HL-60 (cell line): ENCODE results near the gene MED13L.

Experiments
- DNase-seq, 2 experiments: peaks; one replicate each; pipeline ENCODE4 v3.0.0-alpha.2; 2010 to 2020; ENCODE audit warnings: low read depth in 1 of 2, low spot score in 1 of 2
- H3K27ac ChIP-seq: fragments of 250-450 bp; sonication (Bioruptor Pico); replicated peaks from 2 replicates; pipeline ENCODE4 v1.5.1; 2020; ENCODE audit warnings: mild to moderate bottlenecking, moderate library complexity
- H3K27me3 ChIP-seq: fragments of 250-450 bp; sonication (Bioruptor Pico); 2 replicates; pipeline ENCODE4 v1.5.1; 2021; ENCODE audit warnings: mild to moderate bottlenecking, moderate library complexity; ENCODE audit not compliant: insufficient read depth, poor library complexity, severe bottlenecking
- H3K4me3 ChIP-seq: replicated peaks from 2 replicates; pipeline ENCODE4 v1.5.1; 2011; ENCODE audit warnings: mild to moderate bottlenecking, control low read depth, low read length; ENCODE audit not compliant: insufficient read depth
- GABPA ChIP-seq: IDR thresholded peaks from 2 replicates; pipeline ENCODE4 v1.6.1; 2012; ENCODE audit warnings: low read depth
- POLR2AphosphoS5 ChIP-seq: IDR thresholded peaks from 2 replicates; pipeline ENCODE4 v1.6.1; 2012; ENCODE audit warnings: low read depth
- SPI1 ChIP-seq: IDR thresholded peaks from 2 replicates; pipeline ENCODE4 v1.6.1; 2012; ENCODE audit warnings: low read depth, mild to moderate bottlenecking, borderline replicate concordance
- TF ChIP-seq, protein P1 (sequence below): IDR thresholded peaks from 2 replicates; pipeline ENCODE4 v1.6.1; 2012; ENCODE audit warnings: low read depth; ENCODE audit not compliant: insufficient replicate concordance
- TF ChIP-seq, protein P2 (sequence below): IDR thresholded peaks from one replicate; pipeline ENCODE4 v1.5.1; 2011; ENCODE audit warnings: low read length, control low read depth, inconsistent platforms; ENCODE audit not compliant: insufficient read depth

Gene MED13L

GRCh38 chr12:116068853-116069252 is 208.6 kb downstream of the MED13L start:
- no peaks in the 10 kb centered on the region for H3K27me3 ChIP-seq
- DNase-seq, result no peak
- H3K4me3 ChIP-seq, result no peak overlapping the region
- H3K27ac ChIP-seq, result no peak overlapping the region
- TF ChIP-seq, protein P1, sequence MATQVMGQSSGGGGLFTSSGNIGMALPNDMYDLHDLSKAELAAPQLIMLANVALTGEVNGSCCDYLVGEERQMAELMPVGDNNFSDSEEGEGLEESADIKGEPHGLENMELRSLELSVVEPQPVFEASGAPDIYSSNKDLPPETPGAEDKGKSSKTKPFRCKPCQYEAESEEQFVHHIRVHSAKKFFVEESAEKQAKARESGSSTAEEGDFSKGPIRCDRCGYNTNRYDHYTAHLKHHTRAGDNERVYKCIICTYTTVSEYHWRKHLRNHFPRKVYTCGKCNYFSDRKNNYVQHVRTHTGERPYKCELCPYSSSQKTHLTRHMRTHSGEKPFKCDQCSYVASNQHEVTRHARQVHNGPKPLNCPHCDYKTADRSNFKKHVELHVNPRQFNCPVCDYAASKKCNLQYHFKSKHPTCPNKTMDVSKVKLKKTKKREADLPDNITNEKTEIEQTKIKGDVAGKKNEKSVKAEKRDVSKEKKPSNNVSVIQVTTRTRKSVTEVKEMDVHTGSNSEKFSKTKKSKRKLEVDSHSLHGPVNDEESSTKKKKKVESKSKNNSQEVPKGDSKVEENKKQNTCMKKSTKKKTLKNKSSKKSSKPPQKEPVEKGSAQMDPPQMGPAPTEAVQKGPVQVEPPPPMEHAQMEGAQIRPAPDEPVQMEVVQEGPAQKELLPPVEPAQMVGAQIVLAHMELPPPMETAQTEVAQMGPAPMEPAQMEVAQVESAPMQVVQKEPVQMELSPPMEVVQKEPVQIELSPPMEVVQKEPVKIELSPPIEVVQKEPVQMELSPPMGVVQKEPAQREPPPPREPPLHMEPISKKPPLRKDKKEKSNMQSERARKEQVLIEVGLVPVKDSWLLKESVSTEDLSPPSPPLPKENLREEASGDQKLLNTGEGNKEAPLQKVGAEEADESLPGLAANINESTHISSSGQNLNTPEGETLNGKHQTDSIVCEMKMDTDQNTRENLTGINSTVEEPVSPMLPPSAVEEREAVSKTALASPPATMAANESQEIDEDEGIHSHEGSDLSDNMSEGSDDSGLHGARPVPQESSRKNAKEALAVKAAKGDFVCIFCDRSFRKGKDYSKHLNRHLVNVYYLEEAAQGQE, result no peak
- TF ChIP-seq SPI1 (no peak), POLR2AphosphoS5 (no peak), GABPA (no peak)
- TF ChIP-seq, protein P2, sequence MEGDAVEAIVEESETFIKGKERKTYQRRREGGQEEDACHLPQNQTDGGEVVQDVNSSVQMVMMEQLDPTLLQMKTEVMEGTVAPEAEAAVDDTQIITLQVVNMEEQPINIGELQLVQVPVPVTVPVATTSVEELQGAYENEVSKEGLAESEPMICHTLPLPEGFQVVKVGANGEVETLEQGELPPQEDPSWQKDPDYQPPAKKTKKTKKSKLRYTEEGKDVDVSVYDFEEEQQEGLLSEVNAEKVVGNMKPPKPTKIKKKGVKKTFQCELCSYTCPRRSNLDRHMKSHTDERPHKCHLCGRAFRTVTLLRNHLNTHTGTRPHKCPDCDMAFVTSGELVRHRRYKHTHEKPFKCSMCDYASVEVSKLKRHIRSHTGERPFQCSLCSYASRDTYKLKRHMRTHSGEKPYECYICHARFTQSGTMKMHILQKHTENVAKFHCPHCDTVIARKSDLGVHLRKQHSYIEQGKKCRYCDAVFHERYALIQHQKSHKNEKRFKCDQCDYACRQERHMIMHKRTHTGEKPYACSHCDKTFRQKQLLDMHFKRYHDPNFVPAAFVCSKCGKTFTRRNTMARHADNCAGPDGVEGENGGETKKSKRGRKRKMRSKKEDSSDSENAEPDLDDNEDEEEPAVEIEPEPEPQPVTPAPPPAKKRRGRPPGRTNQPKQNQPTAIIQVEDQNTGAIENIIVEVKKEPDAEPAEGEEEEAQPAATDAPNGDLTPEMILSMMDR, result no peak

- Histone ChIP-seq H3K27ac (no peak overlapping the region), H3K27me3 (no peaks in the 10 kb centered on the region), H3K4me3 (no peak overlapping the region)
- TF ChIP-seq, protein P2, result no peak
- no peak for TF ChIP-seq GABPA
- TF ChIP-seq POLR2AphosphoS5, result no peak
- TF ChIP-seq, protein P1, result no peak
- TF ChIP-seq SPI1, result no peak
- DNase-seq, result no peak
Observed at GRCh38 chr12:116068371-116068770, 209.1 kb downstream of the MED13L start.

DNA sequence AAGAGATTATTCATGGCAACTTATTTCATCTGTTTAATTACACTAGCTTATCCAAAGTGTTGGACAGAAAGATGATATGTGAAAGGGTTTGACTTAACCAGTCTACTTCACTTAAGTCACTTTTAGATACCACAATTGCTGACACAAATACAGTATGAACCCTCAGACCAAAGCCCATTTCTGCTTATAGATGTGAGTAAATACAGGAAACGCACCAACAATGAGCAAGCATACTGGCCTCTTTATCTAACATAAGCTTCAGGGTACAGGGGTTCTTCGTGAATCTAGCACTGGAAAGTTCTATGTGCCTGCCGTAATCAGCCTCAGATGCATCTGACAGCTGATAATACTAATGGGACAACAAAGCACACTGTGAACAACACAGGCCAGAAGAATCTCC is 209.6 kb downstream of the MED13L start:
- DNase-seq, result no peak

GRCh38 chr12:116066381-116067230 is 210.9 kb downstream of the MED13L start:
- peak; percentile 29; the same call in 1 of the 2 replicates for TF ChIP-seq SPI1
- TF ChIP-seq, protein P2, result peak; percentile 78
- TF ChIP-seq GABPA, result no peak
- H3K27ac ChIP-seq, result no peak overlapping the region
- H3K27me3 ChIP-seq, result no peaks in the 10 kb centered on the region
- no peak overlapping the region for H3K4me3 ChIP-seq
- peak; percentile 25 to 41 for DNase-seq

More for the DNA sequence above, 209.6 kb downstream of the MED13L start:
- H3K4me3 ChIP-seq, result no peak overlapping the region
- H3K27me3 ChIP-seq, result no peaks in the 10 kb centered on the region
- TF ChIP-seq SPI1 (no peak), GABPA (no peak)
- H3K27ac ChIP-seq, result no peak overlapping the region
